Stimulated activated CD8-positive, alpha-beta memory T cell treated with anti-CD3 and anti-CD28 coated beads, Interleukin-15, amount 100 ng/mL, for 1 hour (primary cell): ENCODE measurements around the gene TADA2A.

Experiments
- DNase-seq: peaks from one replicate; pipeline ENCODE4 v3.0.0-alpha.2; 2020; ENCODE audit warnings: low read depth

The TADA2A gene

DNA sequence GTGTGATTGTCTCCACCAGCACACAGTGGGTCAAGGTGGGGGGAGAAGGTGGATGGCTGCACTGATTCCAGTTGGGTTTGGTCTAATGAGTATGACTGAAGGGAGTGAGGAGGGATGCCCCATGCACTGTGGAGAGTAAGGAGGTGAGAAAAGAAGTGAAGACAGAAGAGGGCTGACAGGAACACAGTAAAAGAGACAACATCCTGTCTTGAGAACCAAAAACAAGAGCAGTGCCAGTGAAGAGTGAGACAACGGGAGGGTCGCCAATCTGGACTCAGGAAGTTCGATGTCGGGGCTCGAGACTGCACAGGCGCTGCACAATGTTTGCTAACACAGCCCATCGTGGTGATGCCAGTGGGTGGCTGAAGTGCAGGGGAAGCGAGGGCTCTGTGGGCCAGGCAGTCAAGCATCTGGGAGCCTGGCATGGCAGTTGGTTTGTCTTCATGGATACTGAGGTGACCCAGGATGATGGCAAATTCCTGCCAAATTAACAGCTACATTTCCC lies 117.1 kb downstream of the TADA2A start:
- DNase-seq = no peak

DNA sequence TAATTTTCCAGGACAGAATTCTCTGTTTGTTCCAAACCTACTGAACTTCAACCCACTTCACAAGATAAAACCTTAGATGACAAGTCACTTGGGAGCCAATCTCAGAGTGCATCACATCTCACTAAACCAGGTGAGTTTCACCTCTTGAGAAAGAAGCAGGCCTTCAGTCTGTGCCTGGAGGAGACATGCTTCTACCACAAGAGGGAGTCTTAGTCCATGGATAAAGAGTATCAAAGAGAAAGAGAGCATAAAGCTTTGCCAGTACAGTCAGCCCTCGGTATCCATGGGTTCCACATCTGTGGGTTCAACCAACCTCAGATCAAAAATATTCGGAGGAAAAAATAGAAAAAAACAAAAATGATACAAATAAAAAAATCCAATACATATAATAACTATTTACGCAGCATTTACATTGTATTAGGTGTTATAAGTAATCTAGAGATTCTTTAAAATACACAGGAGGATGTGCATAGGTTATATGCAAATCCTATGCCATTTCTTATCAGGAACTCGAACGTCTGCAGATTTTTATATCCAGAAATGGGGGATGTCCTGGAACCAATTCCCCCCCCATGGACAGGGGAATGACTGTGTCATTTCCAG lies 120.7 kb downstream of the TADA2A start:
- no peak for DNase-seq
